Skeletal muscle cell (primary cell): ENCODE results near the gene PHKB.

Source experiments
- DNase-seq: peaks from one replicate; pipeline ENCODE4 v3.0.0-alpha.2; 2010; ENCODE audit warnings: low read depth
- H3K4me3 ChIP-seq: 2 replicates; pipeline ENCODE4 v1.5.1; 2011; ENCODE audit warnings: low read depth, mild to moderate bottlenecking, control low read depth, low read length, moderate library complexity

Gene PHKB

GRCh38 chr16:47600376-47600775 lies 139.2 kb downstream of the PHKB start:
- no peak for DNase-seq
- H3K4me3 ChIP-seq = no peak overlapping the region

- DNase-seq = no peak
- no peak overlapping the region for H3K4me3 ChIP-seq
Observed at GRCh38 chr16:47604306-47604705, 143.2 kb downstream of the PHKB start.

- H3K4me3 ChIP-seq = no peak overlapping the region
- no peak for DNase-seq
Observed at GRCh38 chr16:47611042-47611441, 149.9 kb downstream of the PHKB start.

GRCh38 chr16:47611848-47612493 lies 150.8 kb downstream of the PHKB start:
- DNase-seq = no peak
- H3K4me3 ChIP-seq = no peak overlapping the region

- H3K4me3 ChIP-seq = no peak overlapping the region
- DNase-seq = peak; percentile 33
Observed at GRCh38 chr16:47612711-47613110, 151.6 kb downstream of the PHKB start.

GRCh38 chr16:47613251-47613650 lies 152.1 kb downstream of the PHKB start:
- no peak for DNase-seq
- no peak overlapping the region for H3K4me3 ChIP-seq

GRCh38 chr16:47617732-47618131 lies 156.6 kb downstream of the PHKB start:
- H3K4me3 ChIP-seq = no peak overlapping the region
- DNase-seq = no peak

GRCh38 chr16:47622451-47623176 lies 161.5 kb downstream of the PHKB start:
- no peak overlapping the region for H3K4me3 ChIP-seq
- DNase-seq = no peak

GRCh38 chr16:47624563-47624962 lies 163.4 kb downstream of the PHKB start:
- DNase-seq = no peak
- no peak overlapping the region for H3K4me3 ChIP-seq

- DNase-seq = no peak
- H3K4me3 ChIP-seq = no peak overlapping the region
Observed at GRCh38 chr16:47625115-47625567, 164.0 kb downstream of the PHKB start.

GRCh38 chr16:47626246-47626645 lies 165.1 kb downstream of the PHKB start:
- no peak for DNase-seq
- H3K4me3 ChIP-seq = no peak overlapping the region

GRCh38 chr16:47627085-47627639 lies 166.0 kb downstream of the PHKB start:
- H3K4me3 ChIP-seq = no peak overlapping the region
- DNase-seq = no peak

- no peak overlapping the region for H3K4me3 ChIP-seq
- no peak for DNase-seq
Observed at GRCh38 chr16:47627721-47628120, 166.6 kb downstream of the PHKB start.

- no peak overlapping the region for H3K4me3 ChIP-seq
- DNase-seq = no peak
Observed at GRCh38 chr16:47631131-47631530, 170.0 kb downstream of the PHKB start.

GRCh38 chr16:47634126-47634525 lies 173.0 kb downstream of the PHKB start:
- DNase-seq = no peak
- H3K4me3 ChIP-seq = no peak overlapping the region

- no peak overlapping the region for H3K4me3 ChIP-seq
- no peak for DNase-seq
Observed at GRCh38 chr16:47634727-47635126, 173.6 kb downstream of the PHKB start.

GRCh38 chr16:47636501-47637099 lies 175.5 kb downstream of the PHKB start:
- DNase-seq = no peak

GRCh38 chr16:47638175-47638574 lies 177.0 kb downstream of the PHKB start:
- no peak for DNase-seq
- H3K4me3 ChIP-seq = no peak overlapping the region

More at GRCh38 chr16:47636501-47637099, 175.5 kb downstream of the PHKB start:
- H3K4me3 ChIP-seq = no peak overlapping the region

- no peak for DNase-seq
- no peak overlapping the region for H3K4me3 ChIP-seq
Observed at GRCh38 chr16:47640661-47641060, 179.5 kb downstream of the PHKB start.

GRCh38 chr16:47643323-47644000 lies 182.3 kb downstream of the PHKB start:
- DNase-seq = no peak
- H3K4me3 ChIP-seq = no peak overlapping the region
